Non-pigmented ciliary epithelial cell (primary cell): ENCODE data around the gene RTN1.

Source experiments
- DNase-seq: peaks from one replicate; pipeline ENCODE4 v3.0.0-alpha.2; 2010; ENCODE audit warnings: low read depth

The RTN1 gene

GRCh38 chr14:59629444-59630287 lies 240.9 kb downstream of the RTN1 start:
- no peak for DNase-seq

- no peak for DNase-seq
These were observed 243.5 kb downstream of the RTN1 start for GRCh38 chr14:59627011-59627520.

DNA sequence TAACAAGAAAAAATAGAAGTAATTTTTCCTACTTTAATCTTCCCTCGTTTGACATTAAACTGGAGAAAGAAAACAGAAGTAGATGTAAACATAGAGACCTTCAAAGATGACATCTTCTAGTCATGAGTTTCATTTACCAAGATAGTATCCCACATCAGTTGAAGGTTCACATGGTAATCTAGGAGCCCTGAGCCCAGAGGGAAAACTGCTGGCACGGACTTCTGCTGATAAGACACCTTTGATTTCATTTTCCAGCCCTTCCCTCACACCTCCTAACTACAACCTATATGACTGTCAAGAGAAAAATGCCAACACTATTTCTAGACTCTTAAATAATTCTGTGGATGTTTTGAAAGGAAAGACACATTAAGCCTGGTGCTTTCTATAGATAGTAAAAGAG lies 247.9 kb downstream of the RTN1 start:
- DNase-seq, result no peak

DNA sequence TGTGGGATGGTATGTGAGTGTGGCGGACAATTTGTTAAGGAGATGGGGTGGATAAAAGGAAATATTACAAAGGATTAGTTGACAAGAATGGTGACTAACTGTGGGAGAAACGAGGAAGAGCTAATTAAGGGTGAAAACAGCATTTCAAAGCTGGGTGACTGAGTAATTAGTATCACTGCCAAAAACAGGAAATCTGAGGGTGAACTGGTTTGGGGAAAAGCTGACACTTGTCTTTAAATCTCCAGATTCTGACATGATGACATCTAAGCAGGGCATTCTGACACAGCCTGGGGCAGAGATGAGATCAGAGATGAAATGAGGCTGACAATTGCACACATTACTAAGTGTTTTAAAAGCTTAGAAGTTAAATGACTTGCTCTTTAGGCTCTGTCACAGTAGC lies 251.5 kb downstream of the RTN1 start:
- DNase-seq, result no peak

GRCh38 chr14:59601056-59601455 lies 269.5 kb downstream of the RTN1 start:
- DNase-seq, result no peak

- peak; percentile 27 for DNase-seq
These were observed 270.2 kb downstream of the RTN1 start for GRCh38 chr14:59600211-59600945.

DNA sequence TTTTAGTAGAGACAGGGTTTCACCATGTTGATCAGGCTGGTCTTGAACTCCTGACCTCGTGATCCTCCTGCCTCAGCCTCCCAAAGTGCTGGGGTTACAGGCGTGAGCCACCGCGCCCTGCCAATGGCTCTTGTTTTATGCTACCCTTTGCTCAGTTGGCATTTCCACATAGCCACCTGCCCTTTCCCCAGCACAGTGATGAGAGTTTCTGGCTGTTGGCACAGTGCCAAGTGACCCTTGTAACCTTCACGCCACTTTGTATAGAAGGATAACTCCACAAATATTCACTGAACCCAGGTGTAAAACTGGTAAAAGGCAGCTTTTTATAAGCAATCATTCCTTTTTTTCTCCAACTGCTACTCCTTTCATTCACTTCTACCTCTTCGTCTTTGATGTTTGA lies 275.5 kb downstream of the RTN1 start:
- DNase-seq, result no peak

GRCh38 chr14:59591641-59592370 lies 278.8 kb downstream of the RTN1 start:
- no peak for DNase-seq

- no peak for DNase-seq
These were observed 282.5 kb downstream of the RTN1 start for GRCh38 chr14:59588101-59588500.

GRCh38 chr14:59585891-59586554 lies 284.6 kb downstream of the RTN1 start:
- peak; percentile 79 for DNase-seq

- DNase-seq, result peak; percentile 18
These were observed 286.8 kb downstream of the RTN1 start for GRCh38 chr14:59583755-59584154.

DNA sequence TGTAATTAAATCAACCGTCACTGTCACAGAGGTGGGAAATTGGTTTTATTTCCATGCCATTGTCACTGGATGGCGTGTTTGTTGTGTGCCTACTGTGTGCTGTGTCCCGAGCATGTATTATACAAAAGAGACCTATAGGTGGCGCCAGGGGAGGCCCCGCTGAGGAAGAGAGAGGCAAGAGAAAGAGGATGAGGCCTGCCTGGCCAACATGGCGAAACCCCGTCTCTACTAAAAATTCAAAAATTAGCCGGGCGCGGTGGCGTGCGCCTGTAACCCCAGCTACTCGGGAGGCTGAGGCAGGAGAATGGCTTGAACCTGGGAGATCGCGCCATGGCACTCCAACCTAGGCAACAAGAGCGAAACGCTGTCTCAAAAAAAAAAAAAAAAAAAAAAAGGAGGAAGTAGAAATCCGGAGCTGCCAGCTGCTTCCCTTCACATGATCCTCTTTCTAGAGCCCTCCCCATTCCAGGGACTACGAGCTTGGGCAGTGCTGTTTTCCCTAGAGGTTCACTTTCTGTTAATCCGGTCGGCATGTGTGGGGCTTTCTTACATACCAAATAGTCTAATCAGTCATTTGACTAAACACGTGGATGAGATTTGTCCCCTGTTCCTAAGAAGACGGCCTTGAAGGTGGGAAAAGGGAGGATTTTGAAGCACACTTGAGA lies 287.6 kb downstream of the RTN1 start:
- no peak for DNase-seq

- DNase-seq, result no peak
These were observed 288.4 kb downstream of the RTN1 start for GRCh38 chr14:59582161-59582560.

- DNase-seq, result no peak
These were observed 289.7 kb downstream of the RTN1 start for GRCh38 chr14:59580911-59581310.

- DNase-seq, result peak; percentile 27
These were observed 294.0 kb downstream of the RTN1 start, which contains the start of gene CCDC175 for GRCh38 chr14:59576332-59577294. Gene CCDC175 (minus strand): TSS chr14:59576812. CDS start chr14:59576775, 37 bp downstream.

DNA sequence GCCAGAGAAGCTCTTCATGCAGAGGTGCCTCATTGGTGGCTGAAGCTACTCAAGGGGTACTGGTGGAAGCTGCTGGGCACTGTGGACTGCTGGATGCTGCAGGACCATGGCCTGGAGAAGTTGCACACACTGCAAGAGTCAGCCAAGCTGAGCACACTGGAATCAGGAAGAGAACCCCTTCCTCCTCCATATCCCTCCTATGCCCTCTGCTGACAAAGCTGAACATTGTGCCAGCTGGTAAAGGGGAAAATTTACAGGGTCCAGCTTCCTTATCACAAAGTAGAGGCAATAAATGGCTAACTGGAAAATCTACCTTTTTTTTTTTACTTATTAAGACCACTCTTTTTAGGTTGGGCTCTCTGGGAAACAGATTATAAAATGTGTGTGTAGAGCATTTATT lies 300.5 kb downstream of the RTN1 start:
- no peak for DNase-seq

DNA sequence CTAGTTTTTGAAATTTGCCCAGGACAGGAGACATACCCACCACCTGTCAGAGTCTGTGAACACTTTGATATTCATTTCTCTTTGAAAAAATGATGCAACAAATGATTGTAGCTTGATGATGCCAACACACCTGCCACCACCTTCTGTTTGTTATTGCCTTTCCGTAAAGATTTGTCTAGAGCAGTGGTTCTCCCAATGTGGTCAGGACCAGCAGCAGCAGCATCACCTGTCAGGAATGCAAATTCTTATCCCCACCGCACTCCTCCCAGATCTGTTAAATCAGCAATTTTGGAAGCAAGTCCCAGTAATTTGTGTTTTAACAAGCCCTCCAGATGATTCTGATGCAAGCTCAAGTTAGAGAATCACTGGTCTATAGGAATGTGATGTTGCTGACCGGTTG lies 303.9 kb downstream of the RTN1 start:
- no peak for DNase-seq

DNA sequence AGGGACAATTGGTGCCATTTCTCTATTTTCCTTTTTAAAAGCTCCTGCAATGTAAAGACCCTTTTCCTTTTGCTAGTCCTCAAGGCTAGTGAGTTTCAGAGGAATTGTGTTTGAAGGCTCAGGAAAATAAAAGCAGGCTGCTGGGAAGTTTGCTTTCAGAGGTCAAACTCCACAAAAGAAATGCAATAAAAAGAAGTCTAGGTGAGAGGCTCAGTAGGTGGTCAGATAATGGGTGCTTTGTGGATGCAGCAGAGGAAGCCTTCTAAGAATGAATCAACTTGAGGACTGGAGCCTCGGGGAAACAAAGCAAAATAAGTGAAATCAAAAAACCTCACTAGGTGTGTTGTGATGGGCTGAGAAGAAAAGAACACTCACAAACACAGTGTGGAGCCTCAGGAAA lies 304.3 kb downstream of the RTN1 start:
- no peak for DNase-seq

DNA sequence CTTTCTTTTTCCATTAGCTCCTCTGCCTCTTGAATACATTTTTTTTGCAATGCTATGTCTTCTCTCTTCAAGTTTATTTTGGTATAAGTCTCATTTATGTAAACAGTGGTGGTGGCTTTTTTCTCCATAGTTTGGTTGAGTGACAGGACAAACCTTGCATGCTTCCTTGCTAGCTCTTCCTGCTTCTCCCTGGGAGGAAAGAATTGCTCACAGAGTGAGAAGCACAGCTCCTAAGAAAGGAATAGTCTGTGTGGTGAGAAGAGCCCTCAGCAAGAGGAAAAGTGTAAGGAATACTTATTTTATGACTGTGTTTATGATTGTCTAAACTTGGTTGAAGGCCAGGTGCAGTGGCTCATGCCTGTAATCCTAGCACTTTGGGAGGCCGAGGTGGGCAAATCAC lies 305.5 kb downstream of the RTN1 start:
- DNase-seq, result no peak

- no peak for DNase-seq
These were observed 306.2 kb downstream of the RTN1 start for GRCh38 chr14:59564366-59564765.
